ENCODE measurements around the gene NSD2.
"Not testable (repeated sequence)": the region's sequence is repeated elsewhere in the genome, so short reads cannot be mapped to it uniquely, and the experiment has no call there.

NSD2 gene

DNA sequence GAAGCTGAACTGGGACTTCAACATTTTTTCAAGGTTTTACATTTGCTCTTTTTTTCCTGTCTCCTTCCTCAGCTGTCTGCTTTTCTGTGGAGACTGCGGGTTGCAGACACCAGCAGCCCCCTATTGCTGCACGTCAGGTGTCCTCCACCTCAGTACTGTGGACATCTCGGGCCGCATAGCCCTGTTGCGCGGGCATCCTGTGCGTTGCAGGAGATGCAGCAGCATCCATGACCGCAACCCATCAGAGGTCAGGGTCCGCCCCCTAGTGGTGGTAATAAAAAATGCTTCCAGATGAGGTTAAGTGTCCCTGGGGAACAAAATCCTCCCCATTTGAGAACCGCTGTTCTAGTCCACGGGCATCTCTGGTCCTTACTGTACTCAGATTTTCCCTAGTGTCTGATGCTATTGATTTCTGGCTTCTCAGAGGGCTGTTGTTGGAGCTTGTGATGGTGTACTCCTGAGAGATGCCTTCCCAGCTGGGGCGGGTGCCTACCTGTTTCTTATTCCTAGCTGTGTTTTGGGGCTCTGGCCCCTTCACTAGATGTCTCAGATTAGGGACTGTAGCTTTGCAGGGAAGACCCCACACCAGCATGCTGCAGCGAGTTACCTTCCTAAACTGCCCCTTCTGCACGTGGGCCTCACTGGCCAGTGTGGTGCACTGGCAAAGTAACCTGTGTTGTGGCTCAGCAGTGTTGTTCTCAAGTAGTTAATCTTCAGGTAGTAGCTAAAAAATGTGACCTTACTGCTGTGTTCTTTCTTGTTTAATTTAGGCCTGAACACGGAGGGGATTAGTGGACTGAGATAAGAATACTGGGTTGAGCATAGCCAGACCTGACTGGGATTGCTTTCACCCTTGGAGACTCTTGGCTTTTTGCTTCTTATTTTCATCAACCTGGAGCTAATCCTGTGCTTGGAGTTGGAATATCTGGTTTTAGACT, 28.2 kb downstream of the NSD2 start:
- DNase-seq (ENCODE audit: low spot score), result peak; percentile 82

DNA sequence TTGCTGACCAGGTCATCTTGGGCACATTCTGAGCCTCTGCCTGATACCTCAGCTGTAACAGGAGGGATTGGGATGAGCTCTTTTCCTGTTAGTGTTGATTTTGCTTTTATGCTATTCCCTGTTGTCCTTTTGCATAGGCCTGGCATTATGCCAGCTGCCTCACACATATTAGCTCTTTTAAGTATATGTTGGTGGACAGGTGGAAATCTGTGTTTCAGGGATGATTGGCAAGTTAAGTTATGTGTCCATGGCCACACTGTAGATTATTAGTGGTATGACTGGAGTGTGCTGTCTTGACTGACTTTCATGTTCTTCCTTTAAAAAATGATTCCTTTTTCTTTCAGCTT, 28.9 kb downstream of the NSD2 start:
- DNase-seq (ENCODE audit: low spot score), result no peak

DNA sequence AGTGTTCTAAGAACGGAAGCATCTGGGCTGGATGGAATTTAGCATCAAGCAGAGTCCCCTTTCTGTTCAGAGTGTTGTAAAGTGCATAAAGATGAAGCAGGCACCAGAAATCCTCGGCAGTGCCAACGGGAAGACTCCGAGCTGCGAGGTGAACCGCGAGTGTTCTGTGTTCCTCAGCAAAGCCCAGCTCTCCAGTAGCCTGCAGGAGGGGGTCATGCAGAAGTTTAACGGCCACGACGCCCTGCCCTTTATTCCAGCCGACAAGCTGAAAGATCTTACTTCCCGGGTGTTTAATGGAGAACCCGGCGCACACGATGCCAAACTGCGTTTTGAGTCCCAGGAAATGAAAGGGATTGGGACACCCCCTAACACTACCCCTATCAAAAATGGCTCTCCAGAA, 29.4 kb downstream of the NSD2 start:
- no peak for DNase-seq (ENCODE audit: low spot score)

DNA sequence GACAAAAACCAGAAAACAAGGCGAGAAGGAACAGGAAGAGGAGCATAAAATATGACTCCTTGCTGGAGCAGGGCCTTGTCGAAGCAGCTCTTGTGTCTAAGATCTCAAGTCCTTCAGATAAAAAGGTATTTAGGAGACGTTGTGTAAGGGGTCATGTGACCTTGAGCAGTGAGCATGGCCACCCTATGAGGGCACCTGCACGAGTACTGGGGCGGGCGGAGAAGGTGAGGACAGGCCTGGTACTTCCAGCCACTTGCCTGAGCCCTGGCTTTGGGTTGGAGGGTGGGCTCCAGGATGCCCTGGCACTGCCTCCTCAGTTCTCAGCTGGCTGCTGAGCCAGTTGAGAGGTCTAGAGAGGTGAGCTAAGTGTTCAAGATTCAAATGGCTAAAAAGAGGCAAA, 29.9 kb downstream of the NSD2 start:
- no peak for DNase-seq (ENCODE audit: low spot score)

DNA sequence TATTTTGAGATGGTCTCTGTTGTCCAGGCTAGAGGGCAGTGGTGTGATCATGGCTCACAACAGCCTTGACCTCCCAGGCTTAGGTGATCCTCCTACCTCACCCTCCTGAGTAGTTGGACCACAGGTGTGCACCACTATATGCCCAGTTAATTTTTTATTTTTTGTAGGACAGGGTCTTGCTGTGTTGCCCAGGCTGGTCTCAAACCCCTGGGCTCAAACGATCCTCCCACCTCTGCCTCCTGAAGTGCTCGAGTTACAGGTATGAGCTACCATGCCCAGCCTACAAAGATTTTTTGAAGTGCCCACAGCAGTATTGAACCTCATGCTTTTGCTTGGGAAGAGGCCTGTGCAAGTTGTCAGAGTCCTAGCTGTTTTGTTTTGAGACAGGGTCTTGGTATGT, 31.1 kb downstream of the NSD2 start:
- no peak for DNase-seq (ENCODE audit: low spot score)

DNA sequence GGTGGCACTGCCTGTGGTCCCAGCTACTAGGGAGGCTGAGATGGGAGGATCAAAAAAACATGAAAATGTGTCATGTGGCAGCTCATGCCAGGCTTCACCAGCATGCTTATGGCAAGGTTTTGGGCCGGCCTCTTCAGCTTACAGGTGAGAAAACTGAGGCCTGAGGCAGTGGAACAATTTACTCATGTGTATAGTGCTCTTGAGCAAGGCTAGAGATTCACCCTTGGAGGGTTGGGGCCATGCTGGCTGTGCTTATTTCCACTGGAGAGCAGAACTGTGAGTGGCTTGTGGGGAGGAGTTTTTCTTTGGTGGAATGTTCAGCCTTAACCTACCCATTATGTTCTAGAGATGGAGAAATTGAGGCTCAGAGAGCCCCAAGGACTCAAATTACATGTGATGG, 31.8 kb downstream of the NSD2 start:
- no peak for DNase-seq (ENCODE audit: low spot score)

DNA sequence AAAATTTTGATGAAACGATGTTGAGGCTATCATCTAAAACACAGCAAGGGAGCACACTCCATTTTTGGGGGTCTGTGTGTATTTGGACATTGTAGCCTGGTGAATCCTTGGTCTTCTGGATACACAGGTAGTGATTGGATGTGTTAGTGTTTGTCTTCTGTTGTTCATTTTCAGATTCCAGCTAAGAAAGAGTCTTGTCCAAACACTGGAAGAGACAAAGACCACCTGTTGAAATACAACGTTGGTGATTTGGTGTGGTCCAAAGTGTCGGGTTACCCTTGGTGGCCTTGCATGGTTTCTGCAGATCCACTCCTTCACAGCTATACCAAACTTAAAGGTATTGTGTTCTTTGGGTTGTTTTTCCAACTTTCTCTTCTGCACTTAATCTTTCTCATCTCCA, 32.8 kb downstream of the NSD2 start:
- no peak for DNase-seq (ENCODE audit: low spot score)

DNA sequence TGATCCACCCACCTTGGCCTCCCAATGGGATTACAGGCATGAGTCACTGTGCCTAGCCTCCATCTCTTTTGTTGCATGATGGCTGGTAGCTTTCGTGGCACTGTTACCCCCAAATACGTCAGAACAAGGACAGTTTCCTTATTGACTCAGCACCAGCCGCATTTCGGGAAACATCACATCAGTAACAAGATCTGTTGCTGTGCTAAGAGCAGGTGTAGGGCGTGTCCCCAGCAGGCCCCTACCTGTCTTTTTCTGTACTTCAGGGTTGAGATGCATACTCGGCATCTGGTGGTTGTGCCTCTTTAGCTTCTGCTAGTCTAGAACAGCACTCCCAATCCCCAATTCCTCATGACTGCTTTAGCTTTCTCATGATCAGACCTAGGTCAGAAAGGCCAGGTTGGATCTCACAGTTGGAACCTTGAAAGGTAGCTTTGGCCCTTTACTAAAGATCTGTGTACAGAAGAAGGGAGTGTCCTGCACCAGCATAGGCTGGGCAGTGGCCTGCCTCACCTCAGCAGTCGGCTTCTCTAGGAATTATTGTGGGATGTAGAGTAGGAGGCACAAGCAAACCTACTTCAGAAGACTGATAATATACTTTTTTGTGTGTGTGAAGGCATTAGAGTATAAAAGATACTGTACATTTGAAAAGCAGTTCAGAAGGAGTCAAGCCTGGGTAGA, 36.8 kb downstream of the NSD2 start:
- no peak for DNase-seq (ENCODE audit: low spot score)

DNA sequence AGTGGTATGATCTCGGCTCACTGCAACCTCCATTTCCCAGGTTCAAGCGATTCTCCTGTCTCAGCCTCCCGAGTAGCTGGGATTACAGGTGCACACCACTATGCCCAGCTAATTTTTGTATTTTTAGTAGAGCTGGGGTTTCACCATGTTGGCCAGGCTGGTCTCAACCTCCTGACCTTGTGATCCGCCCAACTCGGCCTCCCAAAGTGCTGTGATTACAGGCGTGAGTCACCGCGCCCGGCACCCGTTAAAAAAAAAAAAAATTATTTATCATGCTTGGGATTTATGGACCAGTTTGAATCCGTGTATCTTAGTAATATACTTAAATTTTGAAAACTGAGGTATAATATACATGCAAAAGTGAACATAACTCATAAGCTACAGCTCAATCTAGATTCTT, 38.5 kb downstream of the NSD2 start:
- DNase-seq (ENCODE audit: low spot score), result not testable (repeated sequence)

DNA sequence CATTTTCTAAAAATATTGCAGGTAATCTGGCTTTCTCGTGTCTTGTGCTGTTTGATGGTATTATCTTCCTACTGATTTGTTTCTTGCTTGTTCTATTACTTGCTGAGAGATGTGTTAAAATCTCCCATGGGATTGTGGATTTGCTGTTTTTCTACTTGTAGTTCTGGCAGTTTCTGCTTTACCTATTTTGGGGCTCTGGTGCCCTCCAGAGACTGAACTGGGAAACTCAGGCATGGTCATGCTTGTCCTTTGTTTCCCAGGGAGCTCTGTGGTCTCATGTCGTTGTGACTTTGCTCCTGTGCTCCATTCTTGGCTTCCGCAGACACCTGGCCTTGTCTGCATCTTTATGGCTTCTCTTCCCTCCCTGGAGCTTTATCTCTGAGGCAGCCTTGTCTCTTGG, 39.5 kb downstream of the NSD2 start:
- peak; percentile 15 for DNase-seq (ENCODE audit: low spot score)

DNA sequence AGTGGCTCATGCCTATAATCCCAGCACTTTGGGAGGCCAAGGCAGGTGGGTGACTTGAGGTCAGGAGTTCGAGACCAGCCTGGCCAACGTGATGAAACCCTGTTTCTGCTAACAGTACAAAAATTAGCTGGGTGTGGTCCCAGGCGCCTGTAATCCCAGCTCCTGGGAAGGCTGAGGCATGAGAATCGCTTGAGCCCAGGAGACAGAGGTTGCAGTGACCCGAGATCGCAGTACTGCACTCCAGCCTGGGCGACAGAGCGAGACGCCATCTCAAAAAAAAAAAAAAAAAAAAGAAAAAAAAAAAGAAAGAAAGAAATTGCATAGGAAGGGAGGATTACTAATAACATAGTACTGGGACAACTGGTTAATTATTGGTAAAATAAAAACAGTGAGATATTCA, 40.1 kb downstream of the NSD2 start:
- not testable (repeated sequence) for DNase-seq (ENCODE audit: low spot score)

DNA sequence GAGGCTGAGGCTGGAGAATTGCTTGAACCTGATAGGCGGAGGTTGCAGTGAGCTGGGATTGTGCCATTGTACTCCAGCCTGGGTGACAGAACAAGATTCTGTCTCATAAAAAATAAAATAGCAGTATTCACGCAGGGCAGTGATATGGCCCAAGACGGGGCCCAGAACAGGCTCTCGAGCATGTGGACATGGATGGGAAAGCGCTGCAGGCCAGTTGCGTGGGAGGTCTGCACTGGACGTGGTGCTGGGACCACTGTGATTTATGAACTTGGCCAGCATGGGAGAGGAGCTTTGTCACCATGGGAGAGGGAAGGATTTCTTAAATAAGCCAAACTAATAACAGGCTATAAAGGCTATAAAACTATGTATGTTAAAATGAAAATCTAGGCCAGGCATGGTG, 51.6 kb downstream of the NSD2 start:
- DNase-seq (ENCODE audit: low spot score), result no peak

DNA sequence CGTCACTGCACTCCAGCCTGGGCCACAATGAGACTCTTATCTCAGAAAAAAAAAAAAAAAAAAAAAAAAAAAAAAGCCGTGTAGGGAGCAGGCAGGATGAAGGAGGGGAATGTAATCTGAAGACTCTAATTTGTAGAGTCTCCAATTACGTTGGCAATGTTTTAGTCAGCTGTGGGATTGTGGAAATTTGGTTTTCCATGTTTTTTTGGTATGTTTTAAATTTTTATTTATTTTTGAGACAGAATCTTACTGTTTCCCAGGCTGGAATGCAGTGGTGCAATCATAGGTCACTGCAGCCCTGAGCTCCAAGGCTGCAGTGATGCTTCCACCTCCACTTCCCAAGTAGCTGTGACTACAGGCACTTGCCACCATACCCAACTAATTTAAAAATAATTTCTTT, 56.5 kb downstream of the NSD2 start:
- DNase-seq (ENCODE audit: low spot score), result no peak

DNA sequence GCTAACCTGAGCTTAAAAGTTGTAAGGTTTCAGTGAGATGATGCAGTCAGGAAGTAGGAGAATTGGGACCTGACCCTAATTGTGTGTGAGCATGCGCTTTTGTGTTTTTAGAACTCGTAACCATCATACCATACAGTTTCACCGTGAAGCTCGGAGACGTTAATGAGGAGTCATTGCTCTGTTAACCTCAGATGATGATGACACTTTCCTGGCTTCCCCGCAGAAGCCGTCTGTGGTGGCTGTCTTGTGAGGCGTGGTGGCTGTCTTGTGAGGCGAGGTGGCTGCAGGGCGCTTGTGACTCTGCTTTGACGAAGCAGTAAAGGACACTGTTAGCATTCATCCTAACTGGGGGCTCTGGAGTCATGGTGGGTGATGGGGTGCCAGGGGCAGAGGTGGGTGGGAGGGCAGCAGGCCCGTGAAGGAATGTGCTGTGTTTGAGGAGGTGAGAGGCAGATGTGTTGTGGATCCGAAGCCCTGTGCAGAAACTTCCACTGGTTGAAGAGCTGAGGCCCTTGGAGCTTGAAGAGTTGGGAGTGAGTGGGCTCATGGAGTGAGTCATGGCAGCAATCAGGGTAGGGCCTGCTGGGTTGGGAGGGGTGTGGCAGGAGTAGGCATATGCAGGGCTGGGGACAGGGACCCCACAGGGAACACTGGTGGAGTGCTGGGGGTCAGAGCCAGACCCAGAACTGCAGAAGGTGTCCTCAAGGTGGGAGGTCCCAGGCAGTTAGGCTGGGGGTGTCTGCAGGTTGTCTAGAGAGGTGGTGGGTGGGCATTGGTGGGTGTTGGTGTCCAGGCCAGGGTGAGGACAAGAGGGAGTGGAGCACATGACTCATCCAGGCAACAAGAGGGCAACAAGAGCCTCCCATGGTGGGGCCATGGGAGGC, 57.4 kb downstream of the NSD2 start:
- DNase-seq (ENCODE audit: low spot score), result no peak

DNA sequence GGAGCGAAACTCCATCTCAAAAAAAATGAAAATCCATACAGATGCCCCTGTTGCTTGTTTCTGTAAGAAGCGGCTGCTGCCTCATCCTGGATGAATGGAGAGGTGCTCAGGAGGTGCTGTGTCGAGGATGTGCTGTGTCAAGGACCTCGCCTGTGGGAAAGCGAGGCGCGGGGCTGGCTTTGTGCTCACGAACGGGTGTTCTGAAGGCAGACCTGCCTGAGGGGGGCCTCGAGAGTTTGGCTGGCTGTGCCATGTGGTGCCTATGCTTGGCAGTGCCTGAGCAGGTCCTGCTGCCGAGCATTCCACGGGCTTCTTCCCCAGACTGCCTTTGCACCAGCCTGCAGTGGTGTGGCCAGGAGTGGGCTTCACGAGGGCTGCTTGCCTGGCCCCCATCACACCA, 61.5 kb downstream of the NSD2 start:
- DNase-seq (ENCODE audit: low spot score), result no peak

DNA sequence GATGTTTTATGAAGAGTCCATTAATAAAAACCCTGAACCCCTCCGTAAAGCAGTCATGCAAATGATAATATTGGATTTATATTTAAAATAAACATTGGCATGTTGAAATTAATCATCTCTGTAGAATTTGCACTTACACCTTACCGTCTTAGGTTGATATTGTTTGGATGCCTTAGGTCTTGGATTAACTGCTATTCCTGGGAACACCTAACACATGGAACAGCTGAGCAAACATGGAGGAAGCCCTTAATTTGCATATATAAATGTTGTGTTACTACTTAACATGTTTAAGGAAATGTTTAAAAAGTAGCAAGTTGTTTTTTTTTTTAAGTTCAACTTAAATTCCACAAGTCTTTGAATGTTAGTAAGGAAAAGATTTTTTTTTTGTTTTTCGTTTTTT, 62.5 kb downstream of the NSD2 start:
- no peak for DNase-seq (ENCODE audit: low spot score)

DNA sequence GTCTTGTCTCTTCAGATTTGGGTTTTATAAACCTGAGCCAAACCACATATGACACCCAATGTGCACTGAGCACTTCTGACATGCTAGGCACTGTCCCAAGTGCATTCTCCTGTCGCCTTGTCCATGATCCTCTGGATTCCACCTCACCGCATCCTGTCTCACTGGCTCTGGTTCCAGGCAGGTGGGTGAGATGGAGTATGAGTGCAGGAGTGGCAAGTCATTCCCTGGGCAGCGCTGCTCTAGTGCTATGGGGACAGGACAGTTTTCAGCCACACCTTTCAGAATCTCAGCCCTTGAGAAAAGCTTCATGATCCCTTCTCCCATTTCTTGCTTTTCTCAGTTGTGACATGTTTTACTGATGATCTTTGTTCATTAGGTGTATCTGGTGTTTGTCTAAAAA, 66.4 kb downstream of the NSD2 start:
- DNase-seq (ENCODE audit: low spot score), result no peak

DNA sequence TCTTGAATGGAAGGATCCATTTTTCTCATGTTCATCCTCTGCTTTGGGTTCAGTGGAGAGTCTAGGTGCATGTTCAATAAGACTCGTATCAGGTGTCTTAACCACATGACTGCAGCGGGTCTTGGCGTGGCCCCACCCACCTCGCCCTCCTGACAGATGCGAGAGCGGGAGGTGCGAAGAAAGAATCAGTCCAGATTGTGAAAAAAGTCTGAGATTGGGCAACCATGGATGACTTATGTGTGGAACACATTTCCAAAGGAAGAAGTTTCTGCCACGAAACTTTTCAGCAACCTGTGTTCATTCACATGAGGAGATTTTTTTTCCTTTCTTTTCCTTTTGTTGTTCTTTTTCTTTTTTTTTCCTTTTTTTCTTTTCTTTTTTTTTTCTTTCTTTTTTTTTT, 66.8 kb downstream of the NSD2 start:
- no peak for DNase-seq (ENCODE audit: low spot score)

DNA sequence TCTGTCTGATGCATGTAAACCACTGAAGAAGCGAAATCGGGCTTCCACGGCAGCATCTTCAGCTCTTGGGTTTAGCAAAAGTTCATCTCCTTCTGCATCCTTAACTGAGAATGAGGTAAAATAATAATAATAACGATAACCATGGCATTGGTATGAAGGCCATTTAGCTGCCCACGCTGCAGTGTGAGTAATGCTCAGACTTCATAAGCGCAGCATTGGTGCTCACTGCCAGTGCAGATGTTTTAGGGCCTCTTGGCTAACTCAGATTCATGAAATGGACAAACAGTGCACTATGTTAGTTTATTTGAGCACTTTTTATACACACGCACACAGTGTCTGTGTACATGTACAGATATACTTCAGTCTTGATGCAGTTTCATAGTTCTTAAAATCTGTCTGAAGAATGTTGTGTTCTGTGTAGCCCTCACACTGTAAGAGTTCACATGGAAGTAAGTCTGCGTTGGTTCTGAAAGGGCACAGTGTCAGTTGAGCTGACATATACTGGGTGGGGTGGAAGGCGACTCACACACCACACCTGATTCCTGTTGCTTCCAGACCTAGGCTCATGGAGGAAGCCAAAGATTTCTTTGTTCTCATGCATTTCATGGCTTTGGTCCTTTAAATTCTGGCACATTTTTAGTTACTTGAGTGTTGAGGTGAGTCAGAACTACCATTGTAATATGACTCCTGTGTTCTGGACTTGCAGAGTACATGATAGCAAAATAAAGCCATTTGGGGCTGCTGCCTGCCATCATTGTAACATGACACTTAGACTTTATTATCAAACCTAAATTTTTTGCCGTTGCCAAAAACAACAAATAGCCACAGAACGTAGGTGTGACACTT, 68.7 kb downstream of the NSD2 start:
- DNase-seq (ENCODE audit: low spot score), result no peak

DNA sequence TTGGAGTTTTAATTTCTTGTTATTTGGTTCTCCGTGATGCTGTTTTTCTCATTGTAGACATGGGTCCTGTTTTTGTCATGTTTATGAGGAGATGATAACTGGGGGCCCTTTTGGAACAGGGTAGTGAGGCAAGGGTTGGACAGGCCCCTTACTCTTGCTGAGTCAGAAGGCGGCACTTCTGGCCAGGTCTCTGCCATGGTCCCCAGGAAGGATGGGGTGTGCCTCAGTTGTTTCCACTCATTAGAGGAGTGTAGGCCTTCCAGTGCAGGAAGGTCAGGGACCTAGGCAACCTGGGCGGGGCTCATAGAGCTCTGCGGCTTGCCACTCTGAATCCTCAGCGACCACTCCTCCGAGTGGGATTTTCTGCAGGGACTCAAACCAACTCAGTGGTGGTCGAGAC, 69.4 kb downstream of the NSD2 start:
- no peak for DNase-seq (ENCODE audit: low spot score)

DNA sequence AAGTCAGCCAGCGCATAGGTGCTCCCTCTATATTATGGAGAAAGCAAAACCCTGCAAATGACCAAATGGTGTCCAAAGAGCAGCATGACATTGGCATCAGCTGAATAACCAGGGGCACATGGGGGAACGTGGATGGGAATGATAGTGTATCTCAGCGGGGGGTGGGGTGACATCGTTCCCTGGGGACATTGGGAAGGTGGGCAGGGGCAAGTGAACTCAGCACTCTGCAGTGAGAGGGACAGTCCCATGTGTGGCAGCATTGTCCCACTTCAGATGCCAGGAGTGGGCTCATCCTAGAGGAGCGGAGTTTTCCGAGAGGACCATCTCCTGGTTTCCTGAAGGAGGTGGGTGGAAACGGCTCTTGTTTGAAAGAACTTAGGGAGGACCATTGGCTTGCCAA, 72.7 kb downstream of the NSD2 start:
- DNase-seq (ENCODE audit: low spot score), result no peak

All from hematopoietic multipotent progenitor cell treated with erythropoietin and hydrocortisone succinate and interleukin-3 and kit ligand, for 17 days (in vitro differentiated cells).